Endothelial cell of umbilical vein (primary cell): Measurements from ENCODE around the gene CCDC88B. TPM values are rescaled to one million over a fixed set of nuclear protein-coding genes. Genes with fewer than 3 reads are reported as not detected.

Experiments used
- BruUV-seq: library from RNA; stranded (reverse); fragments of 400-500 nt; replicated peaks from 2 replicates; lab custom pipeline; 2021; lab: Mats Ljungman, UMichigan
- CTCF ChIA-PET: fragments of 300-600, 350-600 bp; sonication (Branson Sonifier 250); formaldehyde crosslinking; loops from one replicate; lab custom pipeline; 2021; ENCODE audit warnings: antibody characterized with exemption, inconsistent platforms; lab: Charles Lee
- POLR2A ChIA-PET: fragments of 300-600, 350-600 bp; sonication (Branson Sonifier 250); formaldehyde crosslinking; loops from one replicate; lab custom pipeline; 2021; ENCODE audit warnings: antibody characterized with exemption, inconsistent platforms; lab: Charles Lee
- DNase-seq: peaks from one replicate; pipeline ENCODE4 v3.0.0-alpha.2; 2011; ENCODE audit warnings: low read depth, low spot score
- FAIRE-seq: peaks from 2 replicates; lab custom pipeline; 2011; peaks lifted over from hg19 to GRCh38; lab: Jason Lieb, UNC
- H2AFZ ChIP-seq: 2 replicates; pipeline ENCODE4 v1.6.0; 2012; ENCODE audit warnings: low read depth, low read length, control low read depth, inconsistent platforms
- H3K27ac ChIP-seq: 2 replicates; pipeline ENCODE4 v1.5.1; 2011; ENCODE audit warnings: low read depth, mild to moderate bottlenecking, control low read depth, low read length, moderate library complexity; ENCODE audit not compliant: insufficient read depth
- H3K27me3 ChIP-seq, 2 experiments: 2 replicates each; pipeline versions ENCODE4 v1.6.0 to v1.6.1; 2011; ENCODE audit warnings: low read length in 2 of 2, mixed read lengths in 1 of 2; ENCODE audit not compliant: control insufficient read depth in 2 of 2, insufficient read depth in 2 of 2
- H3K36me3 ChIP-seq, 2 experiments: 2 replicates in 1 of 2; 3 replicates in 1 of 2; pipeline ENCODE4 v1.5.1; 2011; ENCODE audit warnings: low read length in 2 of 2, mild to moderate bottlenecking in 1 of 2, moderate library complexity in 1 of 2; ENCODE audit not compliant: control insufficient read depth in 2 of 2, insufficient read depth in 2 of 2; ENCODE audit errors: extremely low read depth in 1 of 2
- H3K4me1 ChIP-seq: 3 replicates; pipeline ENCODE4 v1.5.1; 2011; ENCODE audit warnings: mild to moderate bottlenecking, low read length; ENCODE audit not compliant: control insufficient read depth, insufficient read depth; ENCODE audit errors: extremely low read depth
- H3K4me2 ChIP-seq: 2 replicates; pipeline ENCODE4 v1.6.1; 2011; ENCODE audit warnings: low read length, control low read depth, mixed read lengths; ENCODE audit not compliant: insufficient read depth
- H3K4me3 ChIP-seq, 3 experiments: fragments of 200-600 bp in 1 of 3; sonication (generic), shearing (Covaris generic) in 1 of 3; replicated peaks in 1 of 3; 2 replicates each; pipeline ENCODE4 v1.5.1; 2011 to 2016; ENCODE audit warnings: control low read depth in 3 of 3, low read length in 3 of 3, mild to moderate bottlenecking in 2 of 3, inconsistent platforms in 1 of 3, low read depth in 1 of 3, moderate library complexity in 1 of 3; ENCODE audit not compliant: insufficient read depth in 1 of 3
- H3K79me2 ChIP-seq: 2 replicates; pipeline ENCODE4 v1.6.0; 2012; ENCODE audit warnings: low read length, inconsistent platforms; ENCODE audit not compliant: control insufficient read depth, insufficient read depth
- H3K9ac ChIP-seq: replicated peaks from 2 replicates; pipeline ENCODE3; 2011; ENCODE audit warnings: low read length, control low read depth; ENCODE audit not compliant: insufficient read depth; ENCODE audit errors: extremely low read depth
- H3K9me1 ChIP-seq: replicated peaks from 3 replicates; pipeline ENCODE4 v1.6.0; 2011; ENCODE audit warnings: mild to moderate bottlenecking, low read length; ENCODE audit not compliant: control insufficient read depth, insufficient read depth; ENCODE audit errors: extremely low read depth
- H3K9me3 ChIP-seq: replicated peaks from 2 replicates; pipeline ENCODE4 v1.5.1; 2012; ENCODE audit warnings: low read length, inconsistent platforms; ENCODE audit not compliant: control insufficient read depth, insufficient read depth
- H4K20me1 ChIP-seq: replicated peaks from 2 replicates; pipeline ENCODE3; 2011; ENCODE audit warnings: mild to moderate bottlenecking, low read length; ENCODE audit not compliant: control insufficient read depth, insufficient read depth; ENCODE audit errors: extremely low read depth
- EZH2 ChIP-seq: IDR thresholded peaks from 2 replicates; pipeline ENCODE4 v1.6.1; 2012; ENCODE audit warnings: borderline replicate concordance, low read depth, mild to moderate bottlenecking, moderate library complexity, low read length, inconsistent platforms; ENCODE audit not compliant: severe bottlenecking
- FOS ChIP-seq: IDR thresholded peaks from 2 replicates; pipeline ENCODE4 v1.6.1; 2011; ENCODE audit warnings: mild to moderate bottlenecking, low read length, moderate library complexity, borderline replicate concordance; ENCODE audit not compliant: insufficient read depth
- GATA2 ChIP-seq: IDR thresholded peaks from 2 replicates; pipeline ENCODE4 v1.7.0; 2011; ENCODE audit warnings: low read depth, mild to moderate bottlenecking, moderate library complexity, mixed read lengths, low read length; ENCODE audit not compliant: insufficient read length, insufficient read depth
- JUN ChIP-seq: IDR thresholded peaks from 2 replicates; pipeline ENCODE4 v1.6.1; 2011; ENCODE audit warnings: borderline replicate concordance, low read depth; ENCODE audit not compliant: insufficient read length, insufficient read depth
- MYC ChIP-seq: IDR thresholded peaks from one replicate; pipeline ENCODE4 v1.6.1; 2011; ENCODE audit warnings: mild to moderate bottlenecking, low read depth, low read length
- POLR2A ChIP-seq: IDR thresholded peaks from 2 replicates; pipeline ENCODE4 v1.6.1; 2012; ENCODE audit warnings: low read depth, mild to moderate bottlenecking, control low read depth, low read length
- POLR2AphosphoS5 ChIP-seq: IDR thresholded peaks from 2 replicates; pipeline ENCODE4 v1.6.1; 2012; ENCODE audit warnings: low read depth, mild to moderate bottlenecking, control low read depth, low read length, moderate library complexity; ENCODE audit not compliant: insufficient read depth
- dilution Hi-C: fragments of 300-500 bp; cut with MboI; formaldehyde crosslinking; loops from one replicate; pipeline ENCODE4 v1.15.0; 2019; ENCODE audit warnings: low sequenced_read_pairs; ENCODE audit not compliant: extremely low pct_ligation_motif_present
- intact Hi-C: fragments of 100-400 bp; cut with micrococcal nuclease; formaldehyde crosslinking; loops from one replicate; pipeline ENCODE4 v1.10.0; 2022
- polyA plus RNA-seq, 4 experiments: library from polyadenylated mRNA; depleted of rRNA in 3 of 4; stranded (reverse) in 3 of 4; unstranded in 1 of 4; fragments of >200 nt; gene quantifications; 2 replicates each; pipeline versions ENCODE4 v1.2.1 to v1.2.3, GENCODE V29; 2011 to 2012; ENCODE audit warnings: missing spikeins in 1 of 4
- total RNA-seq: library from RNA; stranded (reverse); gene quantifications from 2 replicates; pipeline ENCODE4 v1.2.3, GENCODE V29; 2021
- TF ChIP-seq, protein P1 (sequence below), 2 donors: IDR thresholded peaks; 1 replicate in 1 of 2; 2 replicates in 1 of 2; pipeline ENCODE4 v1.5.1; 2011; ENCODE audit warnings: low read length in 2 of 2, mild to moderate bottlenecking in 2 of 2, moderate library complexity in 2 of 2, control low read depth in 1 of 2, inconsistent platforms in 1 of 2, low read depth in 1 of 2; ENCODE audit not compliant: insufficient read depth in 1 of 2; ENCODE audit errors: extremely low read depth in 1 of 2
- TF ChIP-seq, protein P2 (sequence below): IDR thresholded peaks from 2 replicates; pipeline ENCODE4 v1.6.1; 2011; ENCODE audit not compliant: insufficient read depth, insufficient read length

Gene CCDC88B
- total and polyA plus RNA-seq, 2 donors (not counting 3 experiments of a cell fraction or from before 2014, with no cell fraction given): 1.8 to 2.7 TPM

DNA sequence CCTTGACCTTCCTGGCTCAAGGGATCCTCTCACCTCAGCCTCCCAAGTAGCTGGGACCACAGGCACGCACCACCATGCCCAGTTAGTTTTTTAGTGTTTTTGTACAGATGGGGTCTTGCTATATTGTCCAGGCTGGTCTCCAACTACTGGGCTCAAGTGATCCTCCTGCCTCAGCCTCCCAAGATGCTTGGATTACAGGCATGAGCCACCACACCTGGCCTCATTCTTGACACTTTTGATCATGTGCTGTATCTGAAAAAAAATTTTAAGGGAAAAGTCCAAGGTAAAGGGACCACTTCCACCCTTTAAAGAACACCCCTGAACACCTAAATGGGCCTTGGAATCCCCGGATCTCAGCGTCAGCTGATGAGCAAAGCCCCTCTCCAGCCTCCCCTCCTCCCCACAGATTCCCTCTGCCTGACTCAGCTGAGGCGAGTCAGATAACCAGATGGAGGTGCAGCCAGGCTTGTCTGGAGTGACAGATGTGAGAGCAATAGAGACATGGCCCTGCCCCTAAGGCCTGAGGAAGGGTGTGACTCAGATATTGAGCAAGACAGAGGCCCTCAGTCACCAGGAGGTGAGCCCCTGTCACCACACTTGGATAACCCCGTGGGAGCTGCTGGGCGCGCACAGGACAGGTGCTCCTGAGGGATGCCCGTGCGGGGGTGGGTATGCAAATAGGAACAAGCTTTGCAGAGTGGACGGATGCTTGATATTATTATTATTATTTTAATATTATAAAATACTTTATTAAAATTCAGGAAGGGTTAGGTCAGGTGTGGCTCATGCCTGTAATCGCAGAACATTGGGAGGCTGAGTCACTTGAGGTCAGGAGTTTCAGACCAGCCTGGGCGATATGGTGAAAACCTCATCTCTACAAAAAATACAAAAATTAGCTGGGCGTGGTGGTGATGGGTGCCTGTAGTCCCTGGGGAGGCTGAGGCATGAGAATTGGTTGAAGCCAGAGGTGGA lies 5.0 kb upstream of the CCDC88B start:
- no peaks in the 10 kb centered on the region for H3K79me2 ChIP-seq
- no peaks in the 10 kb centered on the region for H3K36me3 ChIP-seq
- no peak overlapping the region for H3K9ac ChIP-seq
- no peaks in the 10 kb centered on the region for H3K27me3 ChIP-seq
- ChIA-PET CTCF (interaction anchor here (0.9 to 5.4 kb wide), 3 partner anchors 18 to 131 kb away, joined by 3 to 71 read pairs (median 3); partner anchors contain the start of genes PRDX5 and TRMT112), POLR2A (no interaction called here)
- intact Hi-C loops (no loop called here), dilution Hi-C loops (no loop called here)
- no peak overlapping the region for H3K4me3 ChIP-seq
- H3K4me2 ChIP-seq: no peak overlapping the region
- H3K9me1 ChIP-seq: no peaks in the 10 kb centered on the region
- peaks cover 3% of the 10 kb centered on the region for H3K4me1 ChIP-seq
- DNase-seq: peak; percentile 39
- H4K20me1 ChIP-seq: no peaks in the 10 kb centered on the region
- no TSS peak for BruUV-seq
- H3K27ac ChIP-seq: no peak overlapping the region
- FAIRE-seq: peak; percentile 52
- H3K9me3 ChIP-seq: no peaks in the 10 kb centered on the region
- peak; percentile 62 for TF ChIP-seq FOS
- TF ChIP-seq POLR2A: no peak
- TF ChIP-seq, protein P1, sequence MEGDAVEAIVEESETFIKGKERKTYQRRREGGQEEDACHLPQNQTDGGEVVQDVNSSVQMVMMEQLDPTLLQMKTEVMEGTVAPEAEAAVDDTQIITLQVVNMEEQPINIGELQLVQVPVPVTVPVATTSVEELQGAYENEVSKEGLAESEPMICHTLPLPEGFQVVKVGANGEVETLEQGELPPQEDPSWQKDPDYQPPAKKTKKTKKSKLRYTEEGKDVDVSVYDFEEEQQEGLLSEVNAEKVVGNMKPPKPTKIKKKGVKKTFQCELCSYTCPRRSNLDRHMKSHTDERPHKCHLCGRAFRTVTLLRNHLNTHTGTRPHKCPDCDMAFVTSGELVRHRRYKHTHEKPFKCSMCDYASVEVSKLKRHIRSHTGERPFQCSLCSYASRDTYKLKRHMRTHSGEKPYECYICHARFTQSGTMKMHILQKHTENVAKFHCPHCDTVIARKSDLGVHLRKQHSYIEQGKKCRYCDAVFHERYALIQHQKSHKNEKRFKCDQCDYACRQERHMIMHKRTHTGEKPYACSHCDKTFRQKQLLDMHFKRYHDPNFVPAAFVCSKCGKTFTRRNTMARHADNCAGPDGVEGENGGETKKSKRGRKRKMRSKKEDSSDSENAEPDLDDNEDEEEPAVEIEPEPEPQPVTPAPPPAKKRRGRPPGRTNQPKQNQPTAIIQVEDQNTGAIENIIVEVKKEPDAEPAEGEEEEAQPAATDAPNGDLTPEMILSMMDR (IDR thresholded peaks at IDR 0.05; ENCODE audit: extremely low read depth in 1 of 2, insufficient read depth in 1 of 2, low read depth in 1 of 2, low read length in 2 of 2): no peak
- TF ChIP-seq MYC: no peak
- TF ChIP-seq JUN: no peak
- TF ChIP-seq, protein P2, sequence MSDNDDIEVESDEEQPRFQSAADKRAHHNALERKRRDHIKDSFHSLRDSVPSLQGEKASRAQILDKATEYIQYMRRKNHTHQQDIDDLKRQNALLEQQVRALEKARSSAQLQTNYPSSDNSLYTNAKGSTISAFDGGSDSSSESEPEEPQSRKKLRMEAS: no peak
- TF ChIP-seq GATA2: peak; percentile 65
- TF ChIP-seq EZH2: no peak
- TF ChIP-seq POLR2AphosphoS5: peak; percentile 36
- no peak overlapping the region for H2AFZ ChIP-seq
